ENCODE data around the gene TOR2A. TPM values are rescaled to one million over a fixed set of nuclear protein-coding genes. Genes with fewer than 3 reads are reported as not detected.

The TOR2A gene
- total and polyA plus RNA-seq, 9 of the 15 experiments (the other 6 are each of a cell fraction or from before 2014, with no cell fraction given), result 0.80 to 25.9 (median 11.1) TPM

DNA sequence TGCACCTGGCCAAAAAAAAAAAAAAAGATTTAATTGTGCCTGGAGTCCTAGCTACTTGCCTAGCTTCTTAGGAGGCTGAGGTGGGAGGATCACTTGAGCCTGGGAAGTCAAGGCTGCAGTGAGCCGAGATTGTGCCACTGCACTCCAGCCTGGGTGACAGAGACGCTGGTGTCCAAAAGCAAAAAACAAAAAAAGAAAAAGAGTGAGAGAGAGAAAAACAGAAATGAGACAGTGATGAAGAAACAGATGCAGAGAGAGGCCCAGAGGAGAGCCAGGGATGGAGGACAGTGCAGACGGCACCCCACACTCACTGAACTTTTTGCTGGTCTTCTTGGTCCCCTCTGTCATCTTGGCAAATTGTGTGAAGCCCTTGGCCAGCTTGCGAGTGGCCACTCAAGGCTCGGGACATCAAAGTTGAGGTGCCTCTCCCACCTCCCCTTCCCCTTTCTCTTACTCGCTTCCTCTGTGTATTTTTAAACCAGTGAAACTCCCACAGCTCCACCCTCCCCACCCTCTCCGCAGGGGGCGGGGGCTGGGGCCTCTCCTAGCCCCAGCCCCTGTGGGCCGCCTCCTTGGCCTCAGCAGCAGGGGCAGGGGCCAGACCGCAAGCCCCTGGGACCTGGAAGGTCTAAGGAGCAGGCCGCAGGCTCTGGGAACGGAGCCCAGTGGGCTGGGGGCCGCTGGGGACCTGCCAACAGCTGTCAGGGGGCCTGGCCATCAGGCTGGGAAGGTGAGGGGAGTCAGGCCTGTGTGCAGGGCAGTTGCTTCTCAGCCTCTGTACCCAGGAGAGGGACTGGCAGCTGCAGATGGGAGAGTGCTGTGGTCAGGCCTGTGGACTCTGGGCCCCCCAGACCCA, 43.4 kb upstream of the TOR2A start, which contains the start of gene SH2D3C (continued):
- TF ChIP-seq, protein P1, sequence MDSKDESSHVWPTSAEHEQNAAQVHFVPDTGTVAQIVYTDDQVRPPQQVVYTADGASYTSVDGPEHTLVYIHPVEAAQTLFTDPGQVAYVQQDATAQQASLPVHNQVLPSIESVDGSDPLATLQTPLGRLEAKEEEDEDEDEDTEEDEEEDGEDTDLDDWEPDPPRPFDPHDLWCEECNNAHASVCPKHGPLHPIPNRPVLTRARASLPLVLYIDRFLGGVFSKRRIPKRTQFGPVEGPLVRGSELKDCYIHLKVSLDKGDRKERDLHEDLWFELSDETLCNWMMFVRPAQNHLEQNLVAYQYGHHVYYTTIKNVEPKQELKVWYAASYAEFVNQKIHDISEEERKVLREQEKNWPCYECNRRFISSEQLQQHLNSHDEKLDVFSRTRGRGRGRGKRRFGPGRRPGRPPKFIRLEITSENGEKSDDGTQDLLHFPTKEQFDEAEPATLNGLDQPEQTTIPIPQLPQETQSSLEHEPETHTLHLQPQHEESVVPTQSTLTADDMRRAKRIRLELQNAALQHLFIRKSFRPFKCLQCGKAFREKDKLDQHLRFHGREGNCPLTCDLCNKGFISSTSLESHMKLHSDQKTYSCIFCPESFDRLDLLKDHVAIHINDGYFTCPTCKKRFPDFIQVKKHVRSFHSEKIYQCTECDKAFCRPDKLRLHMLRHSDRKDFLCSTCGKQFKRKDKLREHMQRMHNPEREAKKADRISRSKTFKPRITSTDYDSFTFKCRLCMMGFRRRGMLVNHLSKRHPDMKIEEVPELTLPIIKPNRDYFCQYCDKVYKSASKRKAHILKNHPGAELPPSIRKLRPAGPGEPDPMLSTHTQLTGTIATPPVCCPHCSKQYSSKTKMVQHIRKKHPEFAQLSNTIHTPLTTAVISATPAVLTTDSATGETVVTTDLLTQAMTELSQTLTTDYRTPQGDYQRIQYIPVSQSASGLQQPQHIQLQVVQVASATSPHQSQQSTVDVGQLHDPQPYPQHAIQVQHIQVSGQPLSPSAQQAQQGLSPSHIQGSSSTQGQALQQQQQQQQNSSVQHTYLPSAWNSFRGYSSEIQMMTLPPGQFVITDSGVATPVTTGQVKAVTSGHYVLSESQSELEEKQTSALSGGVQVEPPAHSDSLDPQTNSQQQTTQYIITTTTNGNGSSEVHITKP (IDR thresholded peaks at IDR 0.05; ENCODE audit: partially characterized antibody), result peak; percentile 85
- TF ChIP-seq BACH1 (tag; IDR thresholded peaks at IDR 0.05), result no peak
- no peak for TF ChIP-seq BRD4 (IDR thresholded peaks at IDR 0.05)
- TF ChIP-seq HMGN3 (IDR thresholded peaks at IDR 0.05; ENCODE audit: borderline replicate concordance, extremely low read depth, insufficient read length, low read depth, low read length), result peak; percentile 34
- TF ChIP-seq CC2D1A (IDR thresholded peaks at IDR 0.05), result no peak
- no peak for TF ChIP-seq THRAP3 (IDR thresholded peaks at IDR 0.05; ENCODE audit: borderline replicate concordance)
